ENCODE measurements around the gene RPRD1A.

DNA sequence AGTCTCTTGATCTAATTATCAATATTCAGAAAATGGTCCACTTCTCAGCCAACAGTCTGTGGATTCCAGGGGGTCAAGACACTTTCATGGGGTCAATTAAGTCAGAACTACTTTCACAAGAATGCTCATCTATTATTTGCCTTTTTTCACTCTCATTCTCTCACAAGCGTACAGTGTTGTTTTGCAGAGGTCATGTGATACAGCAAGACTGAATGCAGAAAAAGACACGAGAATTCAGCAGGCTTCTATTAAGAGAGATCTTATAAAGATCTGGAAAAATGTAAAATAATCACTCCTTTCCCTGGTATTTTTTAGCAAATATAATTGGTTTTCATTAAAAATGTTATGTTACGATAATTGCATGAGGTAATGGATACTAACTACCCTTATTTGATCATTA is 8.7 kb downstream of the RPRD1A start:
- TF ChIP-seq POLR2A (IDR thresholded peaks at IDR 0.05; ENCODE audit: low read depth, low read length) (no peak), POLR2AphosphoS5 (IDR thresholded peaks at IDR 0.05; ENCODE audit: low read depth, low read length) (no peak), TAF1 (IDR thresholded peaks at IDR 0.05; ENCODE audit: borderline replicate concordance, low read depth, low read length) (no peak)
